Measurements from ENCODE around the gene HEXIM1. TPM values are rescaled to one million over a fixed set of nuclear protein-coding genes. Genes with fewer than 3 reads are reported as not detected.

The HEXIM1 gene
- total RNA-seq, 2 experiments from 2014 or later = 12.1 to 16.4 TPM

DNA sequence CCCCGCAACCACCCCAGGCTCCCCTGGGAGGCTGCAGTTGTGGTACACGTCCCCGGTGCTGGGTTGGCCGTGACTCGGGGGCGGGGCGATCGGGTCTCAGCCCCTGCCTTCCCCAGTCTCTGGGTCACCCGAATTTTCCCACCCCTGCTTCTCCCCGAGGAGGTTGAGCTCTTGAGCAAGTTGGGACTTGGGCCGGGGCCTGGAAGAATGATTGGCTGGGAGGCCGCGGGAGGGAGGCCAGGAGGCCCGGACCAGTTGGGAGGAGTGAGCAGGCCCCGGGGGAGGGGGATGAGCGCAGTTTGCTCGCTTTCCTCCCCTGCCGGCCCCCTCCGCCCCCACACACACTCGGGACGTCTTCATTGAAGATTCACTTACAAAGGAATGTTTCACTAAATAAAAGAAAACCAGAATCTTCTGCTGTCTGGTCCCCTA, 4.5 kb upstream of the HEXIM1 start:
- Histone ChIP-seq H3K36me3 (ENCODE audit: insufficient read depth, low read length) (no peaks in the 10 kb centered on the region), H3K27ac (ENCODE audit: low read depth, low read length, poor library complexity, severe bottlenecking) (no peak overlapping the region), H4K20me1 (ENCODE audit: insufficient read depth, low read length) (no peaks in the 10 kb centered on the region), H3K4me2 (ENCODE audit: low read length) (peak overlapping the region; percentile 31), H3K4me1 (ENCODE audit: insufficient read depth, low read length, poor library complexity, severe bottlenecking) (peaks cover 22% of the 10 kb centered on the region), H3K4me3 (ENCODE audit: low read depth, low read length, poor library complexity, severe bottlenecking) (no peak overlapping the region), H2AFZ (ENCODE audit: low read length) (no peak overlapping the region), H3K9me3 (ENCODE audit: low read length) (no peaks in the 10 kb centered on the region), H3K79me2 (ENCODE audit: insufficient read depth, low read depth, low read length) (no peaks in the 10 kb centered on the region), H3K9me2 (ENCODE audit: insufficient read depth, low read length) (no peaks in the 10 kb centered on the region)
- CTCF ChIA-PET (ENCODE audit: unreplicated experiment) = no interaction called here
- TF ChIP-seq EZH2phosphoT487 (IDR thresholded peaks at IDR 0.05; ENCODE audit: borderline replicate concordance, low read depth, low read length) = no peak
- TF ChIP-seq, protein P1, sequence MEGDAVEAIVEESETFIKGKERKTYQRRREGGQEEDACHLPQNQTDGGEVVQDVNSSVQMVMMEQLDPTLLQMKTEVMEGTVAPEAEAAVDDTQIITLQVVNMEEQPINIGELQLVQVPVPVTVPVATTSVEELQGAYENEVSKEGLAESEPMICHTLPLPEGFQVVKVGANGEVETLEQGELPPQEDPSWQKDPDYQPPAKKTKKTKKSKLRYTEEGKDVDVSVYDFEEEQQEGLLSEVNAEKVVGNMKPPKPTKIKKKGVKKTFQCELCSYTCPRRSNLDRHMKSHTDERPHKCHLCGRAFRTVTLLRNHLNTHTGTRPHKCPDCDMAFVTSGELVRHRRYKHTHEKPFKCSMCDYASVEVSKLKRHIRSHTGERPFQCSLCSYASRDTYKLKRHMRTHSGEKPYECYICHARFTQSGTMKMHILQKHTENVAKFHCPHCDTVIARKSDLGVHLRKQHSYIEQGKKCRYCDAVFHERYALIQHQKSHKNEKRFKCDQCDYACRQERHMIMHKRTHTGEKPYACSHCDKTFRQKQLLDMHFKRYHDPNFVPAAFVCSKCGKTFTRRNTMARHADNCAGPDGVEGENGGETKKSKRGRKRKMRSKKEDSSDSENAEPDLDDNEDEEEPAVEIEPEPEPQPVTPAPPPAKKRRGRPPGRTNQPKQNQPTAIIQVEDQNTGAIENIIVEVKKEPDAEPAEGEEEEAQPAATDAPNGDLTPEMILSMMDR (conservative IDR thresholded peaks at IDR 0.05; ENCODE audit: low read length) = no peak
- POLR2A ChIA-PET = no interaction called here
- intact Hi-C loops (cut with micrococcal nuclease; ENCODE audit: unreplicated experiment) = no loop called here
- no TSS peak for BruUV-seq (replicated peaks)
- DNase-seq (ENCODE audit: low spot score) = no peak

DNA sequence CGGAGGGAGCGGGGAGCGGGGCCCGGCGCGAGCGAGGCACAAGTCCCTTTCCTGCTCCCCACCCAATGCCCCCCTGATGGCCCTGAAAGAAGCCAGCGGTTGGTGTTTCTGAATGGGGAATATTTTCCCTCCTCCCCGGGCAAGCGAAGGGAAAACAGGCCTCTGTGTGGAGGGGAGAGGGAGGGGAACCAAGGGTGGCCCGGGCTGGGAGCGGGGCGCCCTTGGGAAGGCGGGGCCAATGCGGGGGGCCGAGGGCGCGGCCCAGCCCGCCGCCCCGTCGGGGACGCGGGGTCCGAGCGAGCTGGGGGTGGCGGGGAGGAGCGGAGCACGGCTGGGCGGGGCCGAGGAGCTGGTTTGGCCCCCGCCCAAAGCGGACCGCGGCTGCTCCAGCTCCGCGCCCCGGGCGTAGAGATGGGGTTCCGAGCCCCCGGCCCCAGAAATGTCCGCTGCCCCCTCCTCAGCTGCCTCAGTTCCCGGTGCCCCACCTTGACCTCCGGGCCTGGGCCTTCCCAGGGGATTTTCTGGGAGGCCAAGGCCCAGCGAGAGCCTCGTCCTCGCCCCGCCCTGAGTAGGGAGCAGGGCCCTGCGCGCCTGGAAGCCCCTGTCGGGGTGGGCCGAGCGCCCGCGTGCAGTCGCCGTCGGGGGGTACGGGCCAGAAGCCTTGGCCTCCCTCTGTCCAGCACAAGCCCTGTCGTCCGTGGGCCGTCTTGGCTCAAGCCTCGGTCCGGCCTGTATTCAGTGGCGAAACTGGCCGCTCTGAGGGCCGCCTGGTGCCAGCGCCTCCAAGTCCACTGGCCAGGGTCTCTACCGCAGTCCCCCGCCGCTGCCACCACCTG, 3.9 kb upstream of the HEXIM1 start:
- no peak for DNase-seq (ENCODE audit: low spot score)
- no peak for TF ChIP-seq EZH2phosphoT487 (IDR thresholded peaks at IDR 0.05; ENCODE audit: borderline replicate concordance, low read depth, low read length)
- TF ChIP-seq, protein P1 (conservative IDR thresholded peaks at IDR 0.05; ENCODE audit: low read length) = no peak
- H3K79me2 ChIP-seq (ENCODE audit: insufficient read depth, low read depth, low read length) = no peaks in the 10 kb centered on the region
- no peaks in the 10 kb centered on the region for H3K9me2 ChIP-seq (ENCODE audit: insufficient read depth, low read length)
- intact Hi-C loops (cut with micrococcal nuclease; ENCODE audit: unreplicated experiment) = no loop called here
- peak overlapping the region; percentile 31; the same call in 1 of the 2 replicates for H3K4me2 ChIP-seq (ENCODE audit: low read length)
- POLR2A ChIA-PET = no interaction called here
- no TSS peak for BruUV-seq (replicated peaks)
- H4K20me1 ChIP-seq (ENCODE audit: insufficient read depth, low read length) = no peaks in the 10 kb centered on the region
- peaks cover 26% of the 10 kb centered on the region for H3K4me1 ChIP-seq (ENCODE audit: insufficient read depth, low read length, poor library complexity, severe bottlenecking)
- H3K36me3 ChIP-seq (ENCODE audit: insufficient read depth, low read length) = no peaks in the 10 kb centered on the region
- no peak overlapping the region for H3K27ac ChIP-seq (ENCODE audit: low read depth, low read length, poor library complexity, severe bottlenecking)
- CTCF ChIA-PET (ENCODE audit: unreplicated experiment) = interaction anchor here (1.0 kb wide), 1 partner anchor 9 kb away, joined by 3 read pairs; the partner anchor contains the start of gene ACBD4
- no peak overlapping the region for H2AFZ ChIP-seq (ENCODE audit: low read length)
- H3K4me3 ChIP-seq (ENCODE audit: low read depth, low read length, poor library complexity, severe bottlenecking) = no peak overlapping the region
- no peaks in the 10 kb centered on the region for H3K9me3 ChIP-seq (ENCODE audit: low read length)

DNA sequence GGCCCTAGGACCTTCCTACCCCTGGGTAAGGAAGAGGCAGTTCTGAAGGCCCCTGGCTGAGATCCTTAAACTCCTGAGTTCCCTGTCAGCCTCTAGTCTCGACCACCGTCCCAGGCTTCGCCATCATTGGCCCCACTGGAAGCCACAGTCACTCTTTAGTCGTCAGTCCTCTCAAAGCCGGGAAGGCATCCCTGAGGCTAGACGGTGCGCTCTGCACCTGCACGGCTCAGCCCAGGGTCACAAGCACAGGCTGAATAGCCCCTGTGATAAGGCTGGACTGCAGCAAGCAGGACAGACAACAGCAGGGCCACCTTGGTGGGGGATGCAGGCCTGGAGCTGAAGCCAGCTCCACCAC, 3.3 kb upstream of the HEXIM1 start:
- Histone ChIP-seq H3K9me2 (ENCODE audit: insufficient read depth, low read length) (no peaks in the 10 kb centered on the region), H3K4me1 (ENCODE audit: insufficient read depth, low read length, poor library complexity, severe bottlenecking) (peaks cover 31% of the 10 kb centered on the region), H4K20me1 (ENCODE audit: insufficient read depth, low read length) (peaks cover 5% of the 10 kb centered on the region; the same call in 1 of the 2 replicates), H3K36me3 (ENCODE audit: insufficient read depth, low read length) (no peaks in the 10 kb centered on the region), H3K79me2 (ENCODE audit: insufficient read depth, low read depth, low read length) (peaks cover 4% of the 10 kb centered on the region; the same call in 1 of the 2 replicates), H2AFZ (ENCODE audit: low read length) (no peak overlapping the region), H3K27ac (ENCODE audit: low read depth, low read length, poor library complexity, severe bottlenecking) (no peak overlapping the region), H3K4me3 (ENCODE audit: low read depth, low read length, poor library complexity, severe bottlenecking) (no peak overlapping the region), H3K9me3 (ENCODE audit: low read length) (no peaks in the 10 kb centered on the region), H3K4me2 (ENCODE audit: low read length) (no peak overlapping the region)
- intact Hi-C loops (cut with micrococcal nuclease; ENCODE audit: unreplicated experiment) = no loop called here
- CTCF ChIA-PET (ENCODE audit: unreplicated experiment) = interaction anchor here (1.0 kb wide), 1 partner anchor 9 kb away, joined by 3 read pairs; the partner anchor contains the start of gene ACBD4
- BruUV-seq (replicated peaks) = no TSS peak
- POLR2A ChIA-PET = no interaction called here
- no peak for TF ChIP-seq EZH2phosphoT487 (IDR thresholded peaks at IDR 0.05; ENCODE audit: borderline replicate concordance, low read depth, low read length)
- TF ChIP-seq, protein P1 (conservative IDR thresholded peaks at IDR 0.05; ENCODE audit: low read length) = no peak
- DNase-seq (ENCODE audit: low spot score) = no peak

Measured in OCI-LY7 (cell line).